HEK293T (cell line): ENCODE measurements around the gene MUCL3.

ENCODE experiments used
- FOXM1 ChIP-seq: fragments of 450-650 bp; IDR thresholded peaks from 2 replicates; pipeline ENCODE4 v1.6.1; 2017; ENCODE audit warnings: mild to moderate bottlenecking, borderline replicate concordance
- NFRKB ChIP-seq: fragments of 450-650 bp; IDR thresholded peaks from 2 replicates; pipeline ENCODE4 v1.6.1; 2016; ENCODE audit warnings: mild to moderate bottlenecking, moderate library complexity
- SP1 ChIP-seq: fragments of 450-650 bp; IDR thresholded peaks from 2 replicates; pipeline ENCODE4 v1.6.1; 2017
- SUZ12 ChIP-seq: fragments of 450-650 bp; IDR thresholded peaks from 2 replicates; pipeline ENCODE4 v1.6.1; 2016; ENCODE audit warnings: mild to moderate bottlenecking
- ZNF384 ChIP-seq: fragments of 450-650 bp; IDR thresholded peaks from 2 replicates; pipeline ENCODE4 v1.6.1; 2016

DNA sequence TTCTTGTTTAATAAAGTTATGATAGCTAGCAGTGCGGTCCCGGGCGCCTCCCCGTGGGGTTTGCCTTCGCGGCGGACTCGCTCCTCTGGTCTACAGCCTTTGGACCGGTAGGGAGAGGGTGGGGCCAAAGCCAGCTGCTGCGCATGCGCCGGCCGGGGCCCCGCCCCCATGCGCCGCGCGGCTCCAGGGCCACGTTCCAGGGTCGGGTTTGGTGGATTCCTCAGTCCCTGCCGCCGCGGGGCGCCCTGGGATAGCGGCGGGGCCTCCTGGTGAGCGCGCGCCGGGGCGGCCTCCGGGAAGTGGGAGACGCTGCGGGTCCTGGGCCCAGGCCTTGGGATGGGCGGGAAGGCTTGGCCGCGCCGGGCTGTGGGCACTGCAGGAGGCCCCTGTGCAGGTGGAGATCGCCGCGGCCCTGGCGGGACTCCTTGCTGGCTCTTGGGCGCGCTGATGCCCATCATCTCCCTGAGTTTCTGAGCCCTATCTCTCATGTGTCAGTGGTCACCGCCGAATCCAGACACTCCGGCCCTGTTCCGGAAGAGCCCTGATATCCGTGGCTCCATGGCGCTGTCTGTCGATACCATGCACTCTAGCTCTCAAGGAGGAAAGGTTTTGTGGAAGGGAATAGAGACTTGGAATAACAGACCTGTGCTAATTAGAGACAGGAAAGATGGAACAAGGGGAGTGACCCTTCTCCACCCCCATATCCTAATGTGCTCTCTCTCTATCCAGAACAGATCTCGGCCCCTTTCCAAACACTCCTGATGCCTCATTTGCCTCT lies 26.5 kb upstream of the MUCL3 start, which contains the start of gene VARS2:
- TF ChIP-seq SP1 (no peak), NFRKB (no peak), SUZ12 (no peak), ZNF384 (no peak), FOXM1 (no peak)
